ENCODE measurements around the gene RAB31.
"Not testable (repeated sequence)": the region's sequence is repeated elsewhere in the genome, so short reads cannot be mapped to it uniquely, and the experiment has no call there.

Gene RAB31

GRCh38 chr18:9842448-9842847 is 134.3 kb downstream of the RAB31 start:
- DNase-seq (ENCODE audit: low read depth, low spot score), result no peak
- no peak overlapping the region for H3K4me3 ChIP-seq (ENCODE audit: low read length)

DNA sequence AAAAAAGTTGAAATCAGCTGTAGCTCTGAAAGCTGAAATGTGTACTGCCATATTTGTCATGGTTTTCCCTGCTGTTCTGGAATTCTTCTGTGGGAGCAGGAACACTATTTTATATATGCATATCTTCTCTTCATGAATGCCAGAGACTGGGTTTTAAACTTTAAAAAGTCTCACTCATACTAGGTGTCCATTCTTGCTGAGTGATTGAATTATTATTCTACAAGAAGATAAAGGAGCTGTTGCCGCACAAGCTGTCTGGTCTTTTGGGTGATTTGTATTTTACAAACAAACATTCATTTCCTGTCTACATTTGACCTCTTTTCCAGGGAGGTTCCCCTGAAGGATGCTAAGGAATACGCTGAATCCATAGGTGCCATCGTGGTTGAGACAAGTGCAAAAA is 137.2 kb downstream of the RAB31 start:
- H3K4me3 ChIP-seq (ENCODE audit: low read length), result no peak overlapping the region
- no peak for DNase-seq (ENCODE audit: low read depth, low spot score)

DNA sequence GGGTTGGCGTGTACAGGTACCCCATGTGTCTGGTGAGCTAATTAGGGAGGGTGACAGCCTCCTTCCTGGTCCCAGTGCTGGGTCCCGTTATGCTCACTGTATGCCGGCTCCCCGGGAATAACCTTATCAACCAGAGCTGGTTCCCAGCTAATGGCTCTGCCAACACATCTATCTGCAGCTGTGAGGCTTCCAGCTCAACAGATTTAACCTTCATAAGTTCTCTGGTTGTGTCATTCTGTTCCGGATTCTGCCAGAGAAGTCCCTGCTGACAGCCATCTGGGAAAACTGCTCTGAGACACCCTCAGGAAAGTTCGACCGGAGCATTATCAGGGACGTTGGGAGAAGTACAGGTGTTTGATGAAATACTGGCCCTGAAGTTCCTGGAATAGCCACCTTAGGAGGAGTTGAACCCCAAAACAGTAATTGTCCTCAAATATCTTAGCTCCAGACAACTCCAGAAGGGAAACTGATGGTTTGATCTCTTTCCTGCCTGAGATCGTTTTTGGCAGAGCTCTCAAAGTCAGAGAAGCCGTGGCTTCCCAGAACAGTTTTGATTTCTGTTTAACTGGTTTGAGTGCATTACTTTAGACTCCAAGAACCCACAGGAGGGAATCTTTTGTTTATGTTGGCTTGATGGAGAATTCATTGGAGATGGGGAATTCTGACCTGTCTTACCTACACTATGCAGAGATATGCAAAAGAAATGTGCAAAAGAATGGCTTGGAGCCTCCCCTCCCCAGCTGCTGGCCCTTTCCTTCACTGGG is 138.2 kb downstream of the RAB31 start:
- no peak overlapping the region for H3K4me3 ChIP-seq (ENCODE audit: low read length)
- no peak for DNase-seq (ENCODE audit: low read depth, low spot score)

DNA sequence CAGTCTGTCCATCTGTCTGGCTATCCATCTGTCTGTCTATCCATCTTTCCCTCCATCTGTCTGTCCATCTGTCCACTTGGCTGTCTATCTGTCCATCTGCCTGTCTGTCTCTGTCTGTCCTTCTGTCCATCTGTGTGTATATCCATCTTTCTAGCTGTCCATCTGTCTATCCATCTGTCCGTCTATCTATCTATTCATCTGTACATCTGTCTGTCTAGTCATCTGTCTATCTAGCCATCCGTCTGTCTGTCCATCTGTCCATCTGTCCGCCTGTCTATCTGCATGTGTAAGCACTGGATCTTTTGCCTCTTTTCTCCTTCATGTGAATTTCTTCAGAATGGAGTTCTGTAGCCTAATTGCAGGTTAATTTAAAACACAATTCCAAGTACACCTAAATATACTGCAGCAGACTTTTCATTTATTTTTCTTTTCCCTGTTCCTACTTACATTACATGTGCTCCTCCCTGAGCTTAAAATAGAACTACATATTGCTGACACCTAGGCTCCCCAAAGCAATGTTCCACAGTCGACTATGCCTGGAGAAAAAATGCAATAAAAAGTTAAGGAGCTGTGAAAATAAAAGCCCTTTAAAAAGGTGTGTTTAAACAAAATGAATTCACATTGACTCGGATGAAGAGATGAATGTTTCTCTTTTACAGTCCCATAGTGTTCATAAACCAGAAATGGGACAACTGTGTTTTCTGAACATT is 140.2 kb downstream of the RAB31 start:
- H3K4me3 ChIP-seq (ENCODE audit: low read length), result no peak overlapping the region
- DNase-seq (ENCODE audit: low read depth, low spot score), result no peak

GRCh38 chr18:9849407-9850283 is 141.5 kb downstream of the RAB31 start:
- H3K4me3 ChIP-seq (ENCODE audit: low read length), result no peak overlapping the region
- no peak for DNase-seq (ENCODE audit: low read depth, low spot score)

DNA sequence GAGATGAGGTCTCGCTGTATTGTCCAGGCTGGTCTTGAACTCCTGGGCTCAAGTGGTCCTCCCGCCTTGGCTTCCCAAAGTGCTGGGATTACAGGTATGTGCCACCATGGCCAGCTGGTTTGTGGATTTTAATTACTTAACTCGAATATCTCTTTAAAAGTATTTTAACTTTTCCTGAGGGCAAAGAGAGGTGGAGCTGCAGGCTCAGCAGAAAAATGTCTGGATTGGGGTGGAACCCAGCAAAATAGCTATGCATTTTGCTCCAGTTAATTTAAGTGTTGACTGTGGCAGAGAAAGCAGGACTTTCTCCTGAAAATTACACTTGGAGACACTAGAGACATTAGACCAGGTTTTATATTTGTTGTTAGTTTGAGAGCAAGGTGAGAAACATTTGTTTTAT is 142.2 kb downstream of the RAB31 start:
- no peak for DNase-seq (ENCODE audit: low read depth, low spot score)
- no peak overlapping the region for H3K4me3 ChIP-seq (ENCODE audit: low read length)

DNA sequence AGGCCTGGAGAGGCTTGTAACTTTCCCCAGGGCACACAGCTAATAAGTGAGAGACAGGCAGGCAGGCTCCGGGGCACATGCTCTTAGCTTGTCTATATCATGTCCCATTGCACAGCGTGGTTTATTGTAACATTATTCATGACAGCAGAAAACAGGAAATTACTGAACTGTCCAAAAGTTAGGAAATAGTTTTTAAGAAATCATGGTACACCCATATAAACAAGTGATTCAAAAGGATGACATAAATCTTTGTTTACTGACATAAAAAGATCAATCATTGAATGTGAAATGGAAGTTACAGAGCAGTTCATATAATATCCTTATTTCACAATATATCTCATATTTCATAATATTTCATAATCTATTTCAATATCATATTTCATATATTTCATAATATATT is 143.4 kb downstream of the RAB31 start:
- no peak for DNase-seq (ENCODE audit: low read depth, low spot score)

GRCh38 chr18:9852266-9853081 is 144.4 kb downstream of the RAB31 start:
- no peak overlapping the region for H3K4me3 ChIP-seq (ENCODE audit: low read length)
- no peak for DNase-seq (ENCODE audit: low read depth, low spot score)

More for the DNA sequence above, 143.4 kb downstream of the RAB31 start:
- no peak overlapping the region for H3K4me3 ChIP-seq (ENCODE audit: low read length)

GRCh38 chr18:9854801-9855676 is 146.9 kb downstream of the RAB31 start:
- no peak for DNase-seq (ENCODE audit: low read depth, low spot score)

GRCh38 chr18:9855681-9856080 is 147.6 kb downstream of the RAB31 start:
- DNase-seq (ENCODE audit: low read depth, low spot score), result no peak
- no peak overlapping the region for H3K4me3 ChIP-seq (ENCODE audit: low read length)

More at GRCh38 chr18:9854801-9855676, 146.9 kb downstream of the RAB31 start:
- H3K4me3 ChIP-seq (ENCODE audit: low read length), result no peak overlapping the region

GRCh38 chr18:9856092-9856491 is 148.0 kb downstream of the RAB31 start:
- no peak for DNase-seq (ENCODE audit: low read depth, low spot score)
- no peak overlapping the region for H3K4me3 ChIP-seq (ENCODE audit: low read length)

- H3K4me3 ChIP-seq (ENCODE audit: low read length); DNase-seq (ENCODE audit: low read depth, low spot score): not testable (repeated sequence)
Observed at GRCh38 chr18:9857479-9857998, 149.4 kb downstream of the RAB31 start.

- no peak overlapping the region for H3K4me3 ChIP-seq (ENCODE audit: low read length)
- DNase-seq (ENCODE audit: low read depth, low spot score), result no peak
Observed at GRCh38 chr18:9858642-9859041, 150.5 kb downstream of the RAB31 start.

DNA sequence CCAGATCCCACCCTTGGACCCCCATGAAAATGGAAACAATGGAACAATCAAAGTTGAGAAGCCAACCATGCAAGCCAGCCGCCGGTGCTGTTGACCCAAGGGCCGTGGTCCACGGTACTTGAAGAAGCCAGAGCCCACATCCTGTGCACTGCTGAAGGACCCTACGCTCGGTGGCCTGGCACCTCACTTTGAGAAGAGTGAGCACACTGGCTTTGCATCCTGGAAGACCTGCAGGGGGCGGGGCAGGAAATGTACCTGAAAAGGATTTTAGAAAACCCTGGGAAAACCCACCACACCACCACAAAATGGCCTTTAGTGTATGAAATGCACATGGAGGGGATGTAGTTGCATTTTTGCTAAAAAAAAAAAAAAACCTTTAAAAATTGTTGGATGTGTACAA is 151.1 kb downstream of the RAB31 start:
- no peak overlapping the region for H3K4me3 ChIP-seq (ENCODE audit: low read length)

GRCh38 chr18:9860682-9861081 is 152.6 kb downstream of the RAB31 start:
- DNase-seq (ENCODE audit: low read depth, low spot score), result no peak
- no peak overlapping the region for H3K4me3 ChIP-seq (ENCODE audit: low read length)

More for the DNA sequence above, 151.1 kb downstream of the RAB31 start:
- no peak for DNase-seq (ENCODE audit: low read depth, low spot score)

DNA sequence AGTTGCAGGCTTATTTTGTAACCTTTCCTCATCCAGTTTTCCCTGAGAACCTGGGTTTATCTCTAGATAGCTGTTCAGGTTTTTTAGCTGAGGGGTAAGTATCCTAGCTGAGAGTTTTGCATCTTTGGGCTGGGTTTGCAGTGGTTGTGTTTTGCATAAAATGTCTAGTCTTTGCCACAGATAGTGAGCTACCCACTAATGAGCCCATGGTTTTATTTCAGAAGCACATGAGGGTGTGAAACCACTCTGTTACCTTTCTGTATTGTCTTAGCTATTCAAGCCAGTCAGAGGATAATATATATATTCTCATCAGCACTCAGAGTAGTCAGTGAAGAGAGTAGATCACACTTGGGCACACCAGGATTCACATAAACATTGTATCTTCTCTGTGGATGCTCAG is 153.1 kb downstream of the RAB31 start:
- no peak for DNase-seq (ENCODE audit: low read depth, low spot score)
- H3K4me3 ChIP-seq (ENCODE audit: low read length), result no peak overlapping the region

DNA sequence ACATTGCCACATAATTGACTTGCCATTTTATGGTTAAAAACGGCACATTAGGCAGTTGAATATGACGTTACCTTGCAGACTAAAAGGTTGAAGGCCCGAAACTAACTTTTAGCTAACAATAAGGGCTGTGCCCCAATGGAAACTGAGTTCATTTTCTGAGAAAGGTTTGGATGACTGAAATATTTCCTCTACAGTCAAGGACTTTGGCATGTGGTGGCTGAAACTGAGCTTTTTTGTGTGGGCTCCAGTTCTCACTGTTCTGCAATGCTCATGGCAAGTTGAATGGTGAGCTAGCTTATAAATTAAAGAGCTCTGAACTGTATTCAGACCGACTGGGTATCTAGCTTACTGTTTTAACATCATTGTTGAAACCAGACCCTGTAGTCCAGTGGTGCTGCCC is 153.8 kb downstream of the RAB31 start:
- no peak for DNase-seq (ENCODE audit: low read depth, low spot score)
- H3K4me3 ChIP-seq (ENCODE audit: low read length), result no peak overlapping the region

GRCh38 chr18:9862686-9863085 is 154.6 kb downstream of the RAB31 start:
- no peak for DNase-seq (ENCODE audit: low read depth, low spot score)
- no peak overlapping the region for H3K4me3 ChIP-seq (ENCODE audit: low read length)
